GM19238 (cell line): Measurements from ENCODE around the gene POLR2F.

Source experiments
- DNase-seq: peaks from one replicate; pipeline ENCODE4 v3.0.0; 2011; ENCODE audit warnings: low spot score; ENCODE audit not compliant: insufficient read length

The POLR2F gene

DNA sequence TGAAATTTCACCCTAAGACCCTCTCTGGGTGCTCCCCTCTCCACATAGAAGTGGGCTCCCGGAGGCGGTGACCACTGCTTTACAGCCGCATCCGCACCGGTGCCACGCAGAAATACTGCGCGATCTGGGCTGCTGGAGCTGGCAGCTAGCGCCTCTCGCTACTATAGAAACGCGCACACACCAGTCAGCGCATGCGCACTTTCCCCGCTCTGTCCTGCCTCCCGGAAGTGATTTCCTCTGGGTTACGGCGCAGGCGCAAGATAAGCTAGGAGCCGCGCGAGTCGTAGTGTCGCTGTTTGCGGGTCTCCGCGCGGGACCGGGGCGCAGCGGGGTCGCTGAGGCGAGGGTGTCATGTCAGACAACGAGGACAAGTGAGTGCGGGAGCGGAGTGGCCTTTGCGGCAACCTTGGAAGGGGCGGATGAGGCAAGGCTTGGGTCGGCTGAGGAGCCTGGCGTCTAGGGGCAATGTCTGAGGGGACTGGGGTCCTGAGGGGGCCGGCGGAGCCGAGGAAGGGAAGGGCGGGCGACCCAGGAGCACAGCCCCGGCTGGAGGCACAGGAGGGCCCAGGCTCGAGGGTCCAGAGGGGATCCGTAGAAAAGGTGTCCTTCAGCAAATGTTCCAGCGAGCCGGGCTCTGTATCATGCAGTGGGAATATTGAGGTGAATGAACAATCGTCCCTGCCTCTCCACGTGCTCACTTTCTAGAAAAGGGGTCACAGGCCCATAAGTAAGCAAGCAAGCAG lies at the start of gene POLR2F, which contains the start of gene C22orf23:
Gene POLR2F, plus strand, starts transcription at position 263 of the 743 bp plus-strand sequence. Its CDS starts 89 bp downstream, at position 352.
Gene C22orf23, minus strand, starts transcription at position 165 of the 743 bp plus-strand sequence. CDS start 452 bp downstream, outside the sequence.
- DNase-seq = peak; percentile 99

DNA sequence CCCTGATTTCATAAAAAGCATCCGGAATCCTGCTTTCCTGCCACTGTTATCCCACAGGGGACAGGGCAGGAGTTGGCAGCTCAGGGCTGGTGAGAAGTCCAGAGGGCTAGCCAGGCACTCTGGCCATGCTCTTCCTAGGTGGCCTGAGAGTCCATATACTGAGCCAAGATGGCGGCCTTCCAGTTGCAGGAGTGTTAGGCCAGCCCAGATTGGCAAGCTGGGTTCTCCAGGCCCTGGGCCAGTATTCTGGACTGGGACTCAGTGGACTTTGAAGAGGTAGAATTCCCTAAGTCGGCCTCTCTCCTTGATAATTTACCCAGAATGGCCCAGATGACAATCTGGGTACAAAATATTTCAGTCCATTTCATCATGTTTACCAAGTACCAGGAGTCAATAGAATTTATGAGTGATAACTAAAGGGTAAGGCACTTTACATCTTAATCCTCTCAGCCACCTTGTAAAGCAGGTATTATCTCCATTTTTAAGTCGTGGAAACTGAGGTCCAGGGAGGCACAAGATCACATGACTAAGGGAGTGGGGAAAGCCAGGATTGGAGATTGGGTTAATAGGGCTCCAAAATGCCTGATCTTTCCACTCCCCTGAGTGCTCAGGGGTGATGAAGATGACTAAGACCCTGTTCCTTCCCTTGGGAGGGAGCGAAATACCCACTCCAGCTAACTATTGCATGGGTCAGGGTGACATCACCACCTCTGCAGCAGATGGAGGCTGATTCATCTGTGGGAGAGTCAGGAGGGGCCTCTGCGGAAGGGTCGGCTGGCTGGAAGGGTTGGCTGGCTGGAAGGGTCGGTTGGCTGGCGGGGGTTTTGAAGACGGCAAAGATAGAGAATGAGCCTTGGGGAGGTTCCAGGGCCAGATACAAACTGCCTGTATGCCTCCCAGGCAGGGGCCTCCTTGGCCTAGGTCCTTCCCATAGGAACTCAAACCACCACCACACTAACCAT lies 48.6 kb upstream of the POLR2F start:
- DNase-seq = no peak

- DNase-seq = peak; percentile 87
Observed at GRCh38 chr22:37905534-37906363, 47.8 kb upstream of the POLR2F start, which contains the start of gene MICALL1. Gene MICALL1 (plus strand): TSS chr22:37906297. CDS start chr22:37906423, 126 bp downstream.

GRCh38 chr22:37906364-37907008 lies 47.0 kb upstream of the POLR2F start:
- DNase-seq = peak; percentile 63

DNA sequence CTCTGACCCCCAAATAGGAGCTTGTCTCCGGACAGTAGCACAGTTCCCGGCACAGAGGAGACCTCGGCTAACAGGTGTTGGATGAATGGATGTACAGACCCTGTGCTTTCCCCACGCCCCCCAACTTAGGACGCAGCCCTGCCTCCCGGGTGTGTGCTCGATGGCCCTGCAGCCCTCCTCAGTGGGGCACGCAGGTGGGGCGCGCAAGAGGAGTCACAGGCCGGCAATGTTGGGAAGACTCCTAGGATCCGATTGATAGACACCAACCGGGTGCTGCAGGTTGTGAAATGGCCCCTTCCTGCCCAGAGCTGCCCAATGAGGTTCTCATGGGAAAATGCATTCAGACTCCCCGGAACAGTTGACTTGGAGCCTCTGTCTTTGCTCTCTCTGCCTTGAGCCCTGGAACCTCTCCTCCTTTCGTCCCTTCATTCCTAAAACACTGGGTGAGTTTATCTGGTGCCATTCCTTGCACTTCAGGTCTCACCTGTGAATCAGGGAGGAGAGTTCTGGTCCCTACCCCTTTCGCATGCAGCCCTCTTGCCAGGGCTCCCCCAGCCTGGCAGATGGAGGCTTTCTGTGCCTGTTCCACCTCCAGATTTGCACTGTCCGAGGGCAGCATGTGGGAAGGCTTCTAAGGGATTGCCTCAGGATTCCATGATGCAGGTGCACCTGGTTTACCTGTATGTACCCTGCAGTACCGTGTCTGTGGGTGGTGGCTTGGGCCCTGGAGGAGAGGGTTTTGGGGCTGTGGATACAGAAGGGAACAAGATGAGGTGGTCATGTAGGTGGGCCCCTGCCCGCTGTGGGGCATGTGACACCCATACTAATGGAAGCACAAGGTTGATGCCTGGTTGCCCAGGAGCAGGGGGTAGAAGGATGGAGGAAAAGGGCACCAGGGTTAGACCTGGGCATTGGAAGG lies 46.2 kb upstream of the POLR2F start:
- DNase-seq = no peak

DNA sequence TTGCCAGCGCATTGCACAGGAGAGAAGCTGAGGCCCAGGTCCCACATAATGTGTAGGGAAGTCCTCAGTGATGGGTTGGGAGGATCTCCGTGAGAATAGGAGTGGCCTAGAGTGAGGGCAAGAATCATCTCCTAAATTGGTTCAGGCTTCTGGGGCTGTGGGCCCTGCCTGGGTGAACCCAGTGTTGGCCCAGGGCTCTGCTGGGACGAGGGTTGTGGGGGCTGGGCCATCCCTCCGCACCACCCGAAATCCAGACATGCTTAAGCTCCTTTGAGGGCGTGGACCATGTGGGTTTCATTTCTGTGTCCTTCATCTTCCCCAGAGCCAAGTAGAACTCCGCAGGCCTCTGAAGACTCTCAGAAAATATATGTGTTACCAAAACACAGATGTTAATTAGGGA lies 43.7 kb upstream of the POLR2F start:
- no peak for DNase-seq

DNA sequence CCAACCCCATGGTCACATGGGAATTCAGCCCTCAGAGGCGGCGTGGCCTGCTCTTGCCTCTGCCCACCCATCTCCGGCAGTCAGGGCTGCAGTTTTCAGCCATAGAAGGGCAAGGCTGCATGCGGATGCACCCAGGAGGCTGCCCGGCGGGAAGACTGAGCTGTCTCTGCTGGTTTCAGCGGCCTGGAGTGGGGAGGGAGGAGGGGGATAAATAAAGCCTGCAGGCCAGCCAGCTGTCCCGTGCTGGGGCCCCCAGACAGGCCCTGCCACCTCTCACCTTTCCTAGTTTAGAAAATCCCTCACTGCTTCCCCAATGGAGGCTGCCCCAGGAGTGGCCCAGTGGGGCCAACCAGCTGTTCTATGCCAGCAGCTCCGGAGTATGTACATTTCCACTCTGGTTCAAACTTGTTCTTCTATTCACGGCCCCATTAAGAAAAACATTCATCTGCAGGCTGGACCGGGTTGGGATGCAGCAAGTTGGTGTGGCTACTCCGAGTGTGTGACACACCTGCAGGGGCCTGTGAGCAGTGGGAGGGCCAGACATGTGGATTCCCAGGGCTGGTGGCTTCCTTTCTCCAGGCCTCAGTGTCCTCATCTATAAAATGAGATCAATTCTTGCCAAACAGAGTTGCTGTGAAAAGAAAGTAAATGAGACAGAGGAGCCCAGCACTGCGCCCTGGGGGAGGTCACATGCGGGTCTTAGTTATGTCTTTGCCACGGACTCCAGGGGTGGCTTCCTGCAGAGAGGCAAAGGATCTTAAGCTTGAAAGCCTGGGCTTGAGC lies 42.4 kb upstream of the POLR2F start:
- no peak for DNase-seq

DNA sequence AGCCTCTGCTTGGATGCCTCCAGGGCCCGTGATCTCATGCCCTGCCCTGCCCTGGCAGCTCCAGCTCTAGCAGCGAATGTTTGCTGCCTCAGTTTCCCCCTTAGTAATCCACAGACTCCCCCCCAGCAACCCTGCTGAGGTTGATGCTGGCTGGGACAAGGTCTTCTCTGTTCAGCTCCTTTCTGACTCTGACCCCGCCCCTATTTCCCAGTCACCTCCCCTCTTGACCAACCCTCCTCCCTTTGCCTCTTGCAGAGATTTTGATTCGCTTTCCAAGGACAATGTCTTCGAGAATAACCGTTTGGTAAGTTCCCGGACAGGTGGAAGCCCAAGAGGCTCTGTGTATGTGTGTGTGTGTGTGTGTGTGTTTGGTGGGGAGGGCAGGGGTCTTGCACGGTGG lies 41.8 kb upstream of the POLR2F start:
- DNase-seq = no peak

GRCh38 chr22:37912171-37912570 lies 41.3 kb upstream of the POLR2F start:
- no peak for DNase-seq

- no peak for DNase-seq
Observed at GRCh38 chr22:37913233-37913721, 40.2 kb upstream of the POLR2F start.

DNA sequence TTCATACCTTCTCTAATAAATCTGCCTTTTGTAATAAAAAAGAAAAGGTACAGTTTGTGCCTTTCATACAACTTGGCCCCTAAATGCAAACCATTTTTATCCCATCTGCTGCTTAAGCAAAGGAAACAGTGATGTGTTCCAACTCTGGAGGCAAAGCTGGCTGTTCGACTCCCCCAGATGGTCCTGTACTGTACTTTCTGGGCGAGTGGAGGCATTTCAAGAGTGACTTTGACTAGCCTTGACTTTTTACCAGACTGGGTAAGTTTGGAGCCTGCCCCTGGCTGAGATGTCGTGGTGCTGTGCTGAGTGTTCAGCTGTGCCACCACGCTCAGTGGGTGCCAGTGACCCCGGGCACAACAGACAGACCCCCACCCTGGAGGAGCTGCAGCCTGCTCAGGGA lies 37.2 kb upstream of the POLR2F start:
- DNase-seq = no peak

DNA sequence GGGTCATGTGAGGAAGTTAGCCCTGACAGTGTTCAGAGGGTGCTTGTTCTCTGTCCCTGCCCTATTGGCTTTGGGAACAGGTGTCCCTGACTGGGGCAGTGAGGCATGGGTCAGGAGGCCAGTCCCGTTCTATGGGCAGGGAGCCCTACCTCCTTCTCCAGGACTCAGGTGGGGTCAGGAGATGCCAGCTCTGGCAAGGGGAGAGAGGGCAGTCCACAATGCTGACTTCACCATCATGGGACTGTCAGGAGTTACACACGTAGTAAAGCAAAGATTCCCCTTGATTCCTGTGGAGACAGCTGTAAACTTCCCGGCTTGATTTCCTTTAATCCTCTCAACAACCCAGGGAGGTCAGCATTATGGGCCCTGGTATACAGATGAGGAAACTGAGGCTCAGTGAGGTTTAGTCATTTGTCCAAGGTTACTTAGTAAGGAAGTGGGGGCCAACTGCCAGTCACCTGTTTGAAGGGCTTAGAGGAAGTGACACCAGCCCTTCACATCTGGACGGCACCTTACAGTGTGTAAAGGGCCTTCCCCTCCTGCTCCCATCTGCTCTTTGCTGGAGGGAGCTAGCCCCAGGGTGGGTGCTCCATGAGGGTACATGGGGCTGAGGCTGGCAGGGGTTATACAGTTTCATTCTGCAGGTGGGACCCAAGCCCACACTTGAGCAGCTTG lies 35.5 kb upstream of the POLR2F start:
- DNase-seq = no peak

- no peak for DNase-seq
Observed at GRCh38 chr22:37918580-37919270, 34.8 kb upstream of the POLR2F start.

- DNase-seq = no peak
Observed at GRCh38 chr22:37920126-37920525, 33.4 kb upstream of the POLR2F start.

DNA sequence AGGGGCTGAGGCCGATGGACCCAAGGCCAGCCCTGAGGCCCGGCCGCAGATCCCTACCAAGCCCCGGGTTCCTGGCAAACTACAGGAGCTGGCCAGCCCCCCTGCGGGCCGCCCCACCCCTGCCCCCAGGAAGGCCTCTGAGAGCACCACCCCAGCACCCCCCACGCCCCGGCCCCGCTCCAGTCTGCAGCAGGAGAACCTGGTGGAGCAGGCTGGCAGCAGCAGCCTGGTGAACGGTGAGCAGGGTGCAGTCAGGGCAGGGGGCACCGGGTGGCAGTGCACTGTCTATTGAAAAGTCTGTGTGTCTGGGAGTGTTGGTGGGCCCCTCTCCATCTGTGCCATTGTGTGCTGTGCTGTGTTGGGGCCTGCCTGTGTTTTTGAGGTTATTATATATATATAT lies 31.3 kb upstream of the POLR2F start:
- DNase-seq = no peak

DNA sequence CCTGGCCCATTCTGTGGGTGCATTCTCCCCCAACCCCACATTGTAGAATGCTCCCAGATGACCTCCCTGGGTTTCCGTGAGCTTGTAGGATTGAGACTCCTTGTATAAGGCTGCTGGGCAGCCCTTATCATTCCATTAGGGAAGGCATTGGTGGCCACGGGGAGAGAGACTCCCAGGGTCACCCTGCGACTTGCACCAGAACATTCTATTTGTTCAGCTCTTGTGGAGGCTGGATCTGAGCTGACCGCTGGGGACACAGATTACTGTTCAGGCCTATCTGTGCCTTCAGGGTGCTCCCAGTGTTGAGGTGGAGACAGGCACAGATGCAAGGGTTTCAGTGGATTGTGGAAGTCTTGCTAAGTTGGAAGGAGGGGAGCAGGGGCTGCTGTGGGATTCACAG lies 29.6 kb upstream of the POLR2F start:
- no peak for DNase-seq

- DNase-seq = no peak
Observed at GRCh38 chr22:37924386-37925065, 29.0 kb upstream of the POLR2F start.
